ENCODE results near the gene ATP2C2.
"Not testable (repeated sequence)": the region's sequence is repeated elsewhere in the genome, so short reads cannot be mapped to it uniquely, and the experiment has no call there.

Gene ATP2C2

DNA sequence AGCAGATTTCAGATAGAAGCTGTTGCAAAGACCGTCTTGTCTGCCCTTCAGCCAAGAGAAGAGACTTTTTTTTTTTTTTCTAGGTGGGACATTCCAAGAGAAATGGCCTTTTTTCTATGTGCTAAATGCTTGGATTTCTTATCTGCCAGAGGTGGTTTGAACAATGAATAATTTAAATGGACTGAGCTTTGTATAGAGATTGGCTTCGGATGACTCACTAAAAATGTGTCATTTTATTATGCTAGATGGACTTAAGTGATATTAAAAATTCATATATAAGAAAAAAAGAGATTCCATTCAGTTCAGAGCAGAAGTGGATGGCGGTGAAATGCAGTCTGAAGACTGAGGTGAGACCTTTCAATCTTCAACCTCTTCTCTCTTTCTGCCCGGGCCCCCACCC is 77.7 kb downstream of the ATP2C2 start:
- Mint-ChIP-seq H3K4me3 (no peak overlapping the region), H3K27ac (no peak overlapping the region), H3K27me3 (peaks cover 46% of the 10 kb centered on the region), H3K36me3 (no peaks in the 10 kb centered on the region), H3K4me1 (no peaks in the 10 kb centered on the region), H3K9me3 (no peaks in the 10 kb centered on the region)
- CTCF ChIA-PET, result interaction anchor here (0.9 kb wide), 1 partner anchor 10 kb away, joined by 3 read pairs; no protein-coding TSS in a partner anchor
- no peak for DNase-seq

DNA sequence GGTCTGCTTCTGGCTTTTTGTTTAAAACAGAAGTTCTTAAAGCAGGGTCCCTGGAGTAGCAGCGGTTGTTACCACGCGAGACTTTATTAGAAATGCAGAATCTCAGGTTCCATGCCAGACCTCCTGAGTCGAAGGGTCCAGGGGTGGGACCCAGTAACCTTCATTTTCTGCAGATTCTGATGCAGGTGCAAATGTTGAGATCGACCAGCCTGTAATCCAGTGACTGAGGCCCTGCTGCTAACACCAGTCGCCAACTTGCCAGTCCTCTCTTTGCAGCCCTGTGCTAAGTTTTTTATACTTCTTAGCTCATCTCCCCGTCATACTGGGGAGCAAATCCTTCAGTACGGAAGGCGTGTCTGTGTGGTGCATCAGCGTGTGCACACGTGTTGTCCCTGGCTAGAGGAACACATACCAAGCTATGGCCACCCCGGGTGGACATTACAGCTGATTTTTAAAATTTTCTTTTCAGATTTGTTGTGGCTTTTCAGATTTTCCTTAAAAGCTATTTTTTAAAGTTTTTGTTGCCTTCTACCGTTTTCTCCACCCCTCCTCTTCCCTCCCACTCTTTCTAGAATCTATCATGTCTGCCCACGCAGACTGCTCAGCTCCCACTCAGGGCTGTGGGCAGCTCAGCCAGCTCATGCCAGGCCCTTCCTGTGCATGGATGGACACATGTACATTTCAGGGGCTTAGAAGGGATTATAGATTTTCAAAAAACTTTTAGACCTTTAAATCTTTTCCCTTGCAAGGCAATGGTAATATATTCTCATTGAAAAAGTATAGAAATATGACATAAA is 78.5 kb downstream of the ATP2C2 start:
- CTCF ChIA-PET, result interaction anchor here (0.9 to 1.4 kb wide), 2 partner anchors 11 to 36 kb away, joined by 3 read pairs; no protein-coding TSS in a partner anchor
- no peak overlapping the region for H3K27ac Mint-ChIP-seq
- no peak for DNase-seq
- no peak overlapping the region for H3K4me3 Mint-ChIP-seq
- H3K9me3 Mint-ChIP-seq, result no peaks in the 10 kb centered on the region
- H3K27me3 Mint-ChIP-seq, result peaks cover 42% of the 10 kb centered on the region
- H3K4me1 Mint-ChIP-seq, result no peaks in the 10 kb centered on the region
- no peaks in the 10 kb centered on the region for H3K36me3 Mint-ChIP-seq

- Mint-ChIP-seq H3K36me3 (peaks cover 2% of the 10 kb centered on the region), H3K9me3 (no peaks in the 10 kb centered on the region), H3K4me3 (no peak overlapping the region), H3K27me3 (peaks cover 25% of the 10 kb centered on the region), H3K27ac (no peak overlapping the region), H3K4me1 (no peaks in the 10 kb centered on the region)
- CTCF ChIA-PET, result interaction anchor here (1.4 kb wide), 1 partner anchor 35 kb away, joined by 3 read pairs; no protein-coding TSS in a partner anchor
- no peak for DNase-seq
Observed at GRCh38 chr16:84448444-84448843, 80.1 kb downstream of the ATP2C2 start.

GRCh38 chr16:84449156-84450140 is 81.1 kb downstream of the ATP2C2 start:
- no peaks in the 10 kb centered on the region for H3K4me1 Mint-ChIP-seq
- no peak for DNase-seq
- H3K27ac Mint-ChIP-seq, result no peak overlapping the region
- CTCF ChIA-PET, result no interaction called here
- no peaks in the 10 kb centered on the region for H3K9me3 Mint-ChIP-seq
- H3K4me3 Mint-ChIP-seq, result no peak overlapping the region
- H3K36me3 Mint-ChIP-seq, result peaks cover 2% of the 10 kb centered on the region
- H3K27me3 Mint-ChIP-seq, result peaks cover 15% of the 10 kb centered on the region

- no peak overlapping the region for H3K27ac Mint-ChIP-seq
- no peaks in the 10 kb centered on the region for H3K4me1 Mint-ChIP-seq
- H3K4me3 Mint-ChIP-seq, result no peak overlapping the region
- CTCF ChIA-PET, result no interaction called here
- H3K27me3 Mint-ChIP-seq, result peaks cover 7% of the 10 kb centered on the region
- H3K36me3 Mint-ChIP-seq, result peaks cover 2% of the 10 kb centered on the region
- no peaks in the 10 kb centered on the region for H3K9me3 Mint-ChIP-seq
- DNase-seq, result no peak
Observed at GRCh38 chr16:84450176-84450865, 82.0 kb downstream of the ATP2C2 start.

DNA sequence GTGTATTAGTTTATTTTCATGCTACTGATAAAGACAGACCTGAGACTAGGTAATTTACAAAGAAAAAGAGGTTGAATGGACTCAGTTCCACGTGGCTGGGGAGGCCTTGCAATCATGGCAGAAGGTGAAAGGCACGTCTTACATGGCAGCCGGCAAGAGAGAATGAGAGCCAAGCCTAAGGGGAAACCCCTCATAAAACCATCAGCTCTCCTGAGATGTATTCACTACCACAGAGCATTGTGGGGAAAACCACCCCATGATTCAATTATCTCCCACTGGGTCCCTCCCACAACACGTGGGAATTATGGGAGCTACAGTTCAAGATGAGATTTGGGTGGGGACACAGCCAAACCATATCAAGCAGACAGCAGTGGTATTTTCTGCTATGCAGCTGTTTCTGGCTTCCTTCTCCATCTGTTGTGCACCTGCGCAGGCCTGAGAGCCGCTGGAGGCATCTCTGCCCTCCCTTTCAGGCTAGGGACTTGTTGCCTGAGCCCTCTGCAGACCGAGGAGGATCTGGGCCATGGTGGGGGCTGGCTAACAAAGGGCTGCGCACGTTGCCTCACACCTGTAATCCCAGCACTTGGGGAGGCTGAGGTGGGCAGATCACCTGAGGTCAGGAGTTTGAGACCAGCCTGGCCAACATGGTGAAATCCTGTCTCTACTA is 82.8 kb downstream of the ATP2C2 start:
- H3K9me3 Mint-ChIP-seq, DNase-seq, H3K4me3 Mint-ChIP-seq, CTCF ChIA-PET, H3K4me1 Mint-ChIP-seq, H3K27ac Mint-ChIP-seq, H3K27me3 Mint-ChIP-seq, H3K36me3 Mint-ChIP-seq: not testable (repeated sequence)

DNA sequence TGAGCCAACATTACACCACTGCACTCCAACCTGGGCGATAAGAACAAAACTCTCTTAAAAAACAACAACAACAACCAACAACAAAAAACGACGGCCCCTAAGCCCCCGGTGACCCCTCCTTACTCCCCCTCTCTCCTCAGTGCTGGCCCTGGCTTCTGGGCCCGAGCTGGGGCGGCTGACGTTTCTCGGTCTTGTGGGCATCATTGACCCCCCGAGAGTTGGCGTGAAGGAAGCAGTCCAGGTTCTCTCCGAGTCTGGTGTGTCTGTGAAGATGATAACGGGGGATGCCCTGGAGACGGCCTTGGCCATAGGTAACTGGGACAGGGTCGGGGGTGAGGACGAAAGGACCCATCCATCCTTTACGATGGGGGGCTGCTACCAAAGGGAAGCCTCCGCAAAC is 83.4 kb downstream of the ATP2C2 start:
- no peaks in the 10 kb centered on the region for H3K4me1 Mint-ChIP-seq
- peaks cover 2% of the 10 kb centered on the region for H3K36me3 Mint-ChIP-seq
- H3K27ac Mint-ChIP-seq, result no peak overlapping the region
- H3K4me3 Mint-ChIP-seq, result no peak overlapping the region
- no peaks in the 10 kb centered on the region for H3K9me3 Mint-ChIP-seq
- CTCF ChIA-PET, result no interaction called here
- H3K27me3 Mint-ChIP-seq, result no peaks in the 10 kb centered on the region
- DNase-seq, result no peak

DNA sequence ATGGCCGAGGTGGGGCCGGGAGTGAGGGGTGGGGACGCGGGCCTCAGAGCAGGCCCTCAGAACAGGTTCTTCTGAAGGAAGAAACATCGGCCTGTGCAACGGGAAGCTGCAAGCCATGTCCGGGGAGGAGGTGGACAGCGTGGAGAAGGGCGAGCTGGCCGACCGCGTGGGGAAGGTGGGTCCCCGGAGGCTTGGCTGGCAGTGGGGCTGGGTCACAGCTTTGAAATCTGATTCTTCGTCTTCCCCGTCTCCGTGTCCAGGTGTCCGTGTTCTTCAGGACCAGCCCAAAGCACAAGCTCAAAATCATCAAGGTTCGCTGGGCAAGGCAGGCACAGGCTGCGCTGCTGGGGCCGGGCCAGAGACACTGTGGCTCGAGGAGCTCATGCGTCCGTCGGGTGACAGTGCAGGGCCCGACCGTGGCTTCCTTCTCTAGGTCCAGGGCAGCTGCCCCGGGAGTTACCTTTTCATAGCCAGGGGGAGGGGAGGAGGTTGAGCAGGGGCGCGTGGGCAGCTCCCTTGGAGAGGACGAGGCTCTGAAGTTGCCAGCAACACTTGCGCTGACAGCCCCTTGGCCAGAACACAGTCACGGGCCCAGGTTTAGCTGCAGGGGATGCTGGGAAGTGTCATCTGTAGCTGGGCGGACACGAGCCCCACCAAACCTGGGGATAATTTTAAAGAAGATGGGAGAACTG is 84.9 kb downstream of the ATP2C2 start:
- Mint-ChIP-seq H3K27me3 (no peaks in the 10 kb centered on the region), H3K36me3 (peaks cover 2% of the 10 kb centered on the region), H3K27ac (peak overlapping the region; percentile 19), H3K4me1 (no peaks in the 10 kb centered on the region), H3K9me3 (no peaks in the 10 kb centered on the region), H3K4me3 (no peak overlapping the region)
- DNase-seq, result no peak
- CTCF ChIA-PET, result interaction anchor here (1.1 kb wide), 1 partner anchor 176 kb away, joined by 3 read pairs; no protein-coding TSS in a partner anchor

DNA sequence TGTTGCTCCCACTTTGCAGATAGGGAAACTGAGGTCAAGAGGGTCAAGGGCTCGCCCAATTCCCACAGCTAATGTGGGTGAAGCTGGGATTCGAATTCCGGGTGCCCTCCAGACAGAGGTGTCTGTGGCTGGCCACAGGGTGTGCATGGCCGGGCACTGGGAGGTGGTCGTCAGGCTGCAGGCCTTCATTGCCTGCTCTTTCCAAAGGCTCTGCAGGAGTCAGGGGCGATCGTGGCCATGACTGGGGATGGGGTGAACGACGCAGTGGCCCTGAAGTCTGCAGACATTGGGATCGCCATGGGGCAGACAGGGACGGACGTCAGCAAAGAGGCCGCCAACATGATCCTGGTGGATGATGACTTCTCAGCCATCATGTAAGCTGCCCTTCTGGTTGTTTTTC is 86.3 kb downstream of the ATP2C2 start:
- no peak overlapping the region for H3K27ac Mint-ChIP-seq
- no peak overlapping the region for H3K4me3 Mint-ChIP-seq
- H3K36me3 Mint-ChIP-seq, result peaks cover 12% of the 10 kb centered on the region
- no peaks in the 10 kb centered on the region for H3K4me1 Mint-ChIP-seq
- no peak for DNase-seq
- no peaks in the 10 kb centered on the region for H3K27me3 Mint-ChIP-seq
- H3K9me3 Mint-ChIP-seq, result no peaks in the 10 kb centered on the region
- CTCF ChIA-PET, result interaction anchor here (1.1 kb wide), 1 partner anchor 178 kb away, joined by 3 read pairs; no protein-coding TSS in a partner anchor

DNA sequence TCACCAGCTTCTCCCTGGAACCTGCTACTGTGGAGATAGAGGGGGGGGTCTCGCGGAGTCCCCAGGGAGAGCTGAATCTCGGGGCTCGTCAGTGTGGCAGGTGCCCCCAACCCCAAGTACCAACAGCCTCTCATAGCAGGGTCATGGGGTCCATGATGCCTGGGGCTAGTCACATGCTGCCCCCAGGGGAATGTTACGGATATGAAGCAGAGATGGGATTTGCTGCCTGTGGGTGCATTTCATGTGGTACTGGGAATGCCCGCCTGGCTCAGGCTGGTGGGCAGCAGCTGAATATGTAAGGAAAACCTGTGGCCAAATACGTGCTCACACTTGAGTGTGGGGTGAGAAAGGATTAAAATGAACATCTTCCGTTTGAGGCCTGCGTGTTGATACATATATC is 86.7 kb downstream of the ATP2C2 start:
- Mint-ChIP-seq H3K4me1 (no peaks in the 10 kb centered on the region), H3K36me3 (peaks cover 15% of the 10 kb centered on the region), H3K9me3 (no peaks in the 10 kb centered on the region), H3K4me3 (no peak overlapping the region), H3K27ac (no peak overlapping the region), H3K27me3 (no peaks in the 10 kb centered on the region)
- no peak for DNase-seq
- CTCF ChIA-PET, result no interaction called here

- no peak overlapping the region for H3K27ac Mint-ChIP-seq
- H3K36me3 Mint-ChIP-seq, result peaks cover 33% of the 10 kb centered on the region
- no peaks in the 10 kb centered on the region for H3K9me3 Mint-ChIP-seq
- peaks cover 11% of the 10 kb centered on the region for H3K4me1 Mint-ChIP-seq
- no peaks in the 10 kb centered on the region for H3K27me3 Mint-ChIP-seq
- CTCF ChIA-PET, result no interaction called here
- no peak overlapping the region for H3K4me3 Mint-ChIP-seq
- no peak for DNase-seq
Observed at GRCh38 chr16:84458606-84459532, 90.5 kb downstream of the ATP2C2 start.

DNA sequence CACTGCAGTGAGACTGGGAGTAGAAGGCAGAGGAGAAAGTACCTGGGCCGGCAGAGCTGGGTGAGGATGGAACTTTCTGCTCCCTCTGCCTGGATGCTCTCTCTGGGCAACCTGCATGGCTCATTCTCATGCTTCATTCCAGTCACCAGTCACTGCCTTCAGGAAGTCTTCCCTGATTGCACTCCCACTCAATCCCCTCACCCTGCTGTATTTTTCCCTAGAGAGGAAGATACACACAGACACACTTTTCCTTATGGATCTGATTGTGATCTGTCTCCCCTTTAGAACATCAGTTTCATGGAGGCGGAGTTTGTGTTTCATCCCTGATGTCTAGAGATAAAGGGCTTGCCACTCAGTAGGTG is 91.2 kb downstream of the ATP2C2 start:
- H3K4me1 Mint-ChIP-seq, result peaks cover 11% of the 10 kb centered on the region
- CTCF ChIA-PET, result no interaction called here
- H3K27ac Mint-ChIP-seq, result no peak overlapping the region

More for the DNA sequence above, 91.2 kb downstream of the ATP2C2 start:
- Mint-ChIP-seq H3K36me3 (peaks cover 33% of the 10 kb centered on the region), H3K4me3 (no peak overlapping the region), H3K27me3 (no peaks in the 10 kb centered on the region), H3K9me3 (no peaks in the 10 kb centered on the region)
- DNase-seq, result no peak

Measured in activated naive CD4-positive, alpha-beta T cell treated with anti-CD3 and anti-CD28 coated beads, Interleukin-2, amount 10 ng/mL, durations not matched to agents 7 days and 5 days (primary cell).